ENCODE results near the gene CAVIN4.

CAVIN4 gene

GRCh38 chr9:100577776-100578448 lies at the start of gene CAVIN4:
TSS of gene CAVIN4 (plus strand) at chr9:100578079. CDS start at chr9:100578144, 65 bp downstream.
- no peak for DNase-seq

GRCh38 chr9:100534401-100534800 lies 43.5 kb upstream of the CAVIN4 start:
- DNase-seq = no peak

GRCh38 chr9:100540327-100540726 lies 37.6 kb upstream of the CAVIN4 start:
- DNase-seq = no peak

GRCh38 chr9:100549048-100549447 lies 28.8 kb upstream of the CAVIN4 start:
- DNase-seq = no peak

- DNase-seq = no peak
Measured at GRCh38 chr9:100554935-100555401, 22.9 kb upstream of the CAVIN4 start.

GRCh38 chr9:100555471-100555870 lies 22.4 kb upstream of the CAVIN4 start:
- DNase-seq = no peak

- DNase-seq = no peak
Measured at GRCh38 chr9:100557053-100557452, 20.8 kb upstream of the CAVIN4 start.

GRCh38 chr9:100561256-100561655 lies 16.6 kb upstream of the CAVIN4 start:
- no peak for DNase-seq

GRCh38 chr9:100567856-100568255 lies 10.0 kb upstream of the CAVIN4 start:
- DNase-seq = no peak

GRCh38 chr9:100573655-100574260 lies 4.1 kb upstream of the CAVIN4 start:
- DNase-seq = no peak

- DNase-seq = no peak
Measured at GRCh38 chr9:100575006-100575405, 2.9 kb upstream of the CAVIN4 start.

- no peak for DNase-seq
Measured at GRCh38 chr9:100575765-100576386, 2.0 kb upstream of the CAVIN4 start.

GRCh38 chr9:100578610-100579009 lies 731 bp downstream of the CAVIN4 start:
- no peak for DNase-seq

GRCh38 chr9:100579665-100580064 lies 1.8 kb downstream of the CAVIN4 start:
- DNase-seq = no peak

GRCh38 chr9:100580257-100580656 lies 2.4 kb downstream of the CAVIN4 start:
- no peak for DNase-seq

- no peak for DNase-seq
Measured at GRCh38 chr9:100581081-100581480, 3.2 kb downstream of the CAVIN4 start.

- no peak for DNase-seq
Measured at GRCh38 chr9:100581661-100582060, 3.8 kb downstream of the CAVIN4 start.

- DNase-seq = no peak
Measured at GRCh38 chr9:100583014-100583802, 5.3 kb downstream of the CAVIN4 start.

GRCh38 chr9:100584951-100585350 lies 7.1 kb downstream of the CAVIN4 start:
- no peak for DNase-seq

- no peak for DNase-seq
Measured at GRCh38 chr9:100586093-100586492, 8.2 kb downstream of the CAVIN4 start.

- DNase-seq = no peak
Measured at GRCh38 chr9:100587375-100587774, 9.5 kb downstream of the CAVIN4 start.

- DNase-seq = no peak
Measured at GRCh38 chr9:100589582-100589981, 11.7 kb downstream of the CAVIN4 start.

- no peak for DNase-seq
Measured at GRCh38 chr9:100590481-100590880, 12.6 kb downstream of the CAVIN4 start.
